ENCODE results near the gene PDE11A.
"Not testable (repeated sequence)": the region's sequence is repeated elsewhere in the genome, so short reads cannot be mapped to it uniquely, and the experiment has no call there.

The PDE11A gene

DNA sequence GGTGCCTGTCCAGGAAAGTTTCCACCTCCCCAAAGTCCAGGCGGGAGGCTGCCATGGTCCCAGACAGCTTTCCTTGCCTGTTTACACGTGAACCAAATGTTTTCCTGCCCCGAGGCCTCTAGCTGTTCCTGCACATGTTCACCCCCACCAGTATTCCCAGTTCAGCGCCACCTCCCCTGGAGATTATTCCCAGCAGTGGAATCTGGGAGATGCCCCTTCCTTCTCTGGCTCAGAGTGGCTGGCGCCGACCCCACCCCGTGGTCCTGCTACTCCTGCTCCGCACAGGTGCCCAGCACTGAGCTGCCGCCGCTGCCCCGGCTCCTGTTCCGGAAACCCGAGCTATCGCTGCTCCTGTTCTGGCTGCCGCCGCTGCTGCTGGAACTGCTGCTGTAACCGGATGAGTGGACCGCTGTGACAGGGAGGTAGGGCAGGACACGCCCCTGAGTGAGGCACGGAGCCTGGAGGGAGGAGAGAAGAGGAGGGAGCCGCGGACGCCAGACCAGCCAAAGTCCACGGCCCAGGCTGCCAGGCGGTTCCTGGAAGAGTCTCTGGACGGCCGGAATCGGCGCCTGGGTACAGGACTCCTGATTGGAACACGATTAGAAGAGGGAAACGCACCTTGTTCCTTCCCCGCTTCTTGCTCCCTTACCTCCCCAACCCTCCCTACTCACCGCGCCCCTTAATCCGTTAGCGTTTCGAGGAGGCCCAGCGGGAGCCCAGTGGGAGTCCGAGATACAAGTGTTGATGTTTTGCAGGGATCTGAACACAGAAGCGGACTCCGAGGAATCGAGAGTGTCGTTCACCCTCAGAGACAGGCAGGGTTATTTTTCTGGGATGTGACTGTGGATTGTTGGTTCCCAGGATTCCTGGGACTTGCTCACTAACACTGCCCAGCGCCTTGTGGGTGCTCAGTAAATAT is at the start of gene PDE11A:
Gene PDE11A (minus strand): TSS at position 395 of the 919 bp plus-strand sequence. CDS start 340 bp downstream, at position 55.
- peak; percentile 22 for DNase-seq (ENCODE audit: low spot score)

DNA sequence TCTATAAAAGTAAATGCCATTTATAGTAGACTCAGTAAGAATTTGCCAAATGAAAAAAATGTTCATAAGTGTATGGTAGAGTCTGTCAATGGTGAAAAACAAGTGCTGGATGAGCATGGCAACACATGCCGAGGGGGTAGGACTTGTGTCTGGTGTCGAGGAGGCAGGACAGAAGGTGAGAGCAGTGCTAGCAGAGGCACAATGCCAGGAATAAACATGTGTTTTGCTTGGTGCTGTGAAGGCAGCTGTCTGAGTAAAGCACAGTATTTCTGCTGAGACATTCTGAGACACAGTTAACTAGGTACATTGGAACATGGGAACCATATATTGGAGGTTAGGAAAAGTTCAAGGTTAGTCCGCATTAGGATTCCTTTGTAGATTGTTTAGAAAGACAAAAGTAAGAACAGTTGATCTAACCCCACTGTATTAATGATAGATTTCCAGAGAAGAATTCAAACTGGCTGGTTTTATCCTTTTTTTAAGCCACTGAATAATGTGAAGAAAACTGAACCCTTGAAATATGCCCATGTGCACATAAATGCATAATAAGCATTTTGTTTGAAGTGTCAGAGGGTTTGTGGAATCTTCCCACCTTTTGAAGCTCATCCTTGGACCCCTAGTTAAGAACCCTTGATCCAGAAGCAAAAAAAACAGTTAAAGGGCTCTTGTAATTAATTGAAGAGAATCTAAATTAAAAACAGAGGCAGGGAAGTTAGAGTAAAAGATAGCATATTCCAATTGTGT is 46.8 kb upstream of the PDE11A start:
- peak; percentile 46 for DNase-seq (ENCODE audit: low spot score)

DNA sequence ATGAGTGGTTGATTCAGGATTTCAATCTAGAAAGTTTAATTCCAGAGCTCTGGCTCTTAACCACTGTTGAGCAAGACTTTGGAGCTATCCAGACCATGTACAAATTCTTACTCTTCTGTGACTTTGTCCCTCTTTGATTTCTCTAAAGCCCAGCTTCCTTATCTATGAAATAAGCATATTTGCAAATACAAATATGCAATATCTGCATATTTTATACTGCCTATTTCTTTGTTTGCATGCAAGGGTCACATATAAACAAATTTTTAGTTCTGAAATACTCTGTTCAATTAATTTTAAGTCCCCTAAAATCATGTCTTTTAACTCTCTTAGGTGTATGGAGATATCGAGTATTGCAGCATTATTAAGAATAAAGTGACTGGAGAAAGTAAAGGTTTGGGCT is 45.1 kb upstream of the PDE11A start:
- no peak for DNase-seq (ENCODE audit: low spot score)

DNA sequence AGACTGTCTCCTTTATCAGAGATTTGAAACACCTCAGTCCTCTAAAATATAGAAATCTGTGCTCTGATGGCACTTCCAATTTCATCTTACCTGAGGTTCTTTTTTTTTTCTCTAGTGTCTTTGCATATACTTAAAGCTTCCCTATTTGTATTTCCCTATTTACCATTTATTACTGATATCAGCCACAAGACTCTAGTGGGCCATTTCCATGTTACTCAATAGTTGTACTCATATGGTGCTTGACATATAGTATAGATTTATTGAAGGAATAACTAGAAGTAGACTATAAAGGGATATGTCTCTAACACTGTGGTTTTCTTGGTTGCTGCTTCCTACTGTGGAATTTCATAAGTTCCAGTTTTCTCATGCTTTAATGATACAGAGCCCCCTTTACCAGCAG is 42.7 kb upstream of the PDE11A start:
- no peak for DNase-seq (ENCODE audit: low spot score)

DNA sequence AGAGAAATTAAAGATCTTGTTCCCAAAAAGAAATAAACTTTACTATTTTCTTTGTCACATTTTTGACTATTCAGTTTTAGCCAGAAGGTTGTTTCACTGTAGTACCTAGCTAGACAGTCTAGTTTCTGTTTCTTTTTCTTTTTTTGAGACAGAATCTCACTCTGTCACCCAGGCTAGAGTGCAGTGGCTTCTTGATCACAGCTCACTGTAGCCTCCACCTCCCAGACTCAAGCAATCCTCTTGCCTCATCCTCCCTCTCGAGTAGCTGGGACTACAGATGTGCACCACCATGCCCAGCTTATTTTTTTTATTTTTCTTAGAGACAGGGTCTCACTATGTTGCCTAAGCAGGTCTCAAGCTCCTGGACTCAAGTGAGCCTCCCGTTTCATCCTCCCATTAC is 41.9 kb upstream of the PDE11A start:
- no peak for DNase-seq (ENCODE audit: low spot score)

DNA sequence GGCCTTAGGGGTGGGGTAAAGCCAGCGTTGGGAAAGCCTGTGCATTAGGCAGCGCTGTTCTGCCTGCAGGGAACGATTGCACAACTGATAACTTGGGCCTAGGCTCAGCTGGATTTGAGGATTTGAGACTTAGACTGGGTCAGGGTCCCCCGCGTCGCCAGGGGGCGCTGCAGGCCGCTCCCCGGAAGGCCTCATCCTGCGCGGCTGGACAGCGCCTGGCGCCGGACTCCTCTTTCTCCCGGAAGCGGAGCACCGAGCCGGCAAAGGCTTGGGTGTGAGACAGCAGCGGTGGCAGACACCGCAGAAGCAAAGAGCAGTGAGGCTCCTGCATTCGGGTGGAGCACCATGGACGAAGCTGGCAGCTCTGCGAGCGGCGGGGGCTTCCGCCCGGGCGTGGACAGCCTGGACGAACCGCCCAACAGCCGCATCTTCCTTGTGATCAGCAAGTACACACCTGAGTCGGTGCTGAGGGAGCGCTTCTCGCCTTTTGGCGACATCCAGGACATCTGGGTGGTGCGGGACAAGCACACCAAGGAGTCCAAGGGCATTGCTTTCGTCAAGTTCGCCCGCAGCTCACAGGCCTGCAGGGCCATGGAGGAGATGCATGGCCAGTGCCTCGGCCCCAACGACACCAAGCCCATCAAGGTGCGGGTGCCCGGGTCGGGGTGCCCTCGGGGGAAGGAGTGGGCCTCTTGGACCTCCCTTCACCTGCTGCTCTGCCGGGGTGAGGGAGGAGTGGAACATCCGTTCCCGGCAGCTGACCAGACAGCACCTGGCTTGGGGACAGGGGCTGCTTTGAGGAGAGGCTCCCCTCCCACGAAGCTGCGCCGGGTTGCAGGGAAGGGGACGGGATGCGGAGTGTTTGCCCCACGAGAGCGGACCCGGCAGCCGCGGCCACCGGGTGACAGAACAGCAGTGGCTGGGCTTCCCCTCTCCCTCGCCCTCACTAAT is 39.9 kb upstream of the PDE11A start, which contains the start of gene RBM45:
Gene RBM45 (plus strand): TSS at position 236 of the 951 bp plus-strand sequence. CDS start 110 bp downstream, at position 346.
- DNase-seq (ENCODE audit: low spot score) = peak; percentile 89

DNA sequence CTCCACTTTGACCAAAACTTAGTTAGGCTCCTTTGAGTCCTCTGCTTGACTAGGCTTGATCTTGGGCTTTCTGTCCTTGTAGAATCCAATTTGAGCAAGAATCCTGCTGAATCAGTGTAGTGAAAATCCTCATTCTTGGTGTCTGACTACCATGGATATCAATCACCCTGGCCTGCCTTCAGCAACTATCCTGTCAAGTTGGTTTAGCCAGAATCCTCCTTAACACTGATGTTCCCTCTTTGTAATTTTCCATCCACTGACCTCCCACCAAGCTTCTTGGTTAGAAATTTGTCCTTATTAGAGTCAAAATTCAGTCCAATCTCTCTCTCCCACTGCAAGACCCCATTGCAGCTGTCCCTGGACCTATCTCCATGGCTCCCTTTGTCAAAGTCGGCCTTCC is 39.2 kb upstream of the PDE11A start:
- no peak for DNase-seq (ENCODE audit: low spot score)

DNA sequence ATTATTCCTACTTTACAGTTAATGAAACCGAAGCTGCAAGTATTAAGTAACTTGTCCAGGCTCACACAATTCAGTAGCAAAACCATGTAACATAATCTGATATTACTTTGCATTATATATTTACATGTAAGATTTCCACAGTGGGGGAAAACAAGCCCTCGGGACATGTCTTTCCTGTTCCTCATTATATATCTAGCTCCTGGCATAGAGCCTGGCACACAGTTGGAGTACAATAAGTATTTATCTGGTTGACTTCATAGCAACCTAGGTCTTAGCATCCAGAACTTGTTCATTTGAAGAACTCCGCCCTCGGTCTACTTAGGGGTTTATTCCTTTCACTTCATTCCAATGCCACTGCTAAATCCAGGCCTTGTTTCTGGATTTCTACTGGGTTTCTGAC is 38.1 kb upstream of the PDE11A start:
- DNase-seq (ENCODE audit: low spot score) = no peak

DNA sequence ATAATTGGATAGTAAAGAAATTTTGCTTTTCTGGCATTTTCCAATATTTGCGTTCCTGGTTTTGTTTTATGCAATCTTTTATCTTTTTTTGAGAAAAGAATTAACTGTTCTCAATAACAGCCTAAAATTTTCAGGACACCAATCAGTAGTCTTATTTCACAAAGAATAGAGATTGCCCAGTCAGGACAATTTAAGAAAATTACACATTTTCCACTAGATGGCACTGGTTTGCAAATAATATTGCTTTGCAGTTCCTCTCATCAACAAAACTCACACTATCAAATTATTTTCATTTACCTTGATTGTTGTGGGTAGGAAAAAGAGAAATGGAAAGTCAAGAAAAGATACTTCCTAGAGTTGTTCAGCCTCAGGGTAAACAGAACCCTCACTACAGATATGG is 37.2 kb upstream of the PDE11A start:
- DNase-seq (ENCODE audit: low spot score) = peak; percentile 48

DNA sequence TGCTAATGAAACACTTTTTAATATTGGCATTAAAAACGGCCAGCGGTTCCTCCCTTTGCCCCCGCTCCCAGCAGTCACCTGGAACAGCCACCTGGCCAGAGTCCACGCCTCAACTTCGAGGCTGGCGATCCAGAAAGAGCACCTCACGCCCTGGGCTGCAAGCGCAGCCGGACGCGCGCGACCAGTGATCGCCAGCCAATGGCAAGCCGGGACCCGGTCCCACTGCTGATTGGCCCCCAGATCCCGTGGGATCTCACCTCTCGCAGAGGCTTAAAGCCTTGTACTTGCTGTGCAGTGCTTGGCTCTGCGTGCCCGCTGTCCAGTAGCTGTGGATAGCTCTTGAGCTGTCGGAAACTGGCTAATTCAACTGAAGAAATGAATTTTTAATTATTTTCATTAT is 35.6 kb upstream of the PDE11A start:
- DNase-seq (ENCODE audit: low spot score) = no peak

DNA sequence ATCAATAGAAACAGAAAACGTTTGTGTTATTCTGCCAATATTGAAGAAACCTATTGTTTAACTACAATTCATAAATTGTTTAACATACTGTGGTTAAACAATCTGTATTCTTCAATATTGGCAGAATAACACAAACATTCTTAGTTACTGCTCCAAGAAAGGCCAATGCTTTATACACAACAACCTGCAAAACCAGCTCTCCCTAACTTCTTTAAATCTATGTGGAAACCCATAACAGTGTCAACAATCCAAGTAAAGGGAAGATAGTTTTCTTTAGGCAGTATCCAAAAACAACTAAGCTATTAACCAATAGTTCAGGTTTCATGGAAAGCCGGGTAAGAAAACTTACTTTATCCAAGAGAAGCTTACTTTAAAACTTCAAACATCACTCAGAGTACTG is 33.5 kb upstream of the PDE11A start:
- DNase-seq (ENCODE audit: low spot score) = no peak

DNA sequence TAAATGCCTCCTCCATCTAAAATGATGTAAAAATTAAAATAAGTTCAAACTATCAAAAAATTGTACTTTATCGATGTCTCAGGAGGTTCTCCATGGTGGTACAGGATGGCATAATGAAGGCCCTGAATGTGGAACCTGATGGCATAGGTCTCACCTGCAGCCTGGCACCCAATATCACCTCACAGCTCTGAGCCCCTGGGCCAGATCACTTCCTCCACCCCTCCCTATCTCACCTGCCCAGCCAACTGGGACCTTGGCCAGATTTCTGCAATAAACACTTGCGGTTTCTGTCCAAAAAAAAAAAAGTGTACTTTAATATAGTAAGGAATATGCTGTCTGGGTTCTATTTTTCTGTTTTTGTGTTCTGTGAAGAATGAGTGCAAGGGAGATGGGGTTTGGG is 33.0 kb upstream of the PDE11A start:
- DNase-seq (ENCODE audit: low spot score) = no peak

DNA sequence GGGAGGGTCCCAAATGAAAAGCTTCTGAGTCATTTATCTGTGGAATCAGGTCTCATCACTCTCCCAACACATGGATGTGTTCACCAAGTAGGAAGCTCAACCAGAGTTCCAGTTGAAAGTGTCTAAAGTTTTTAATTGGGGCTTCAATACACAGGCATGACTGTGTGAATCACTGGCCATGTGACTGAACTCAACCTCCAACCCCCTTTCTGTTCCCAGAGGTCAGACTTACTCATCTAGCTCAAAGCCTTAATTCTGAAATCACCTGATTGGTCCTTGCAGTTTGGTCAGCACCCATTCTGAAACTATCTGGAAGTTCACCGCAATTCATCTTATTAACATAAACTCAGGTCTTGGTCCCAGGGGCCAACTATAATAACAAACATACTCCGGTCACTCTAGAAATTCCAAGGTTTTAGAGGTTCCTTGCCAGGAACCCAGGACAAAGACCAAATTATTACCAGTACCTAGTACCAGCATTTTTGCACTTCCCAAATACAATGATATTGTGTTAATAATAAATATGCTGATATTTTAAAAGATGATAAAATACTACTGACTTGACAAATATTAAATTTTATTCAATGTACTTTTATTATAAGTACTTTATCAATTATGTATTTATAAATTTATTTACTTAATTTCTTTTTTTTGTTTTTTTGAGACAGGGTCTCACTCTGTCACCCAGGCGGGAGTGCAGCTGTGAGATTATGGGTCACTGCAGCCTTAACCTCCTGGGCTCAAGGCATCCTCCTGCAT is 28.9 kb upstream of the PDE11A start:
- no peak for DNase-seq (ENCODE audit: low spot score)

DNA sequence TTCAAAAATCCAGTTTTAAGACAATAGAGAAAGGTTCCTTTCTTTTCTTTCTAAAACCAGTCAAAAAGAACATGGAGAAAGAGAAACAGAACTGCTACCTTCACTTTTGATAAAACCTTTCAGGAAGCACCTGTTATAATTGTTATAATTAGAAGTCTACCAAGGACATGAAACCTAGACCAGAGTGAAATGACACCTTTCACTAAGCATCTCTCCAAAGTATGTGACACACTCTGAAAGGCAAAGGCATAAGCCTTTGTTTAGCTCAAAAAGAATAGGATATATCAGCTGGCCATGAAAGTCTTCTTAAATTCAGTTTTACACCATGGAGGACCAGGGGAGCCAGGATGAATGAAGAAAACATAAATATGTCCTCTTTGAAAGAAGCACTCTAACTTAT is 20.9 kb upstream of the PDE11A start:
- DNase-seq (ENCODE audit: low spot score) = no peak

DNA sequence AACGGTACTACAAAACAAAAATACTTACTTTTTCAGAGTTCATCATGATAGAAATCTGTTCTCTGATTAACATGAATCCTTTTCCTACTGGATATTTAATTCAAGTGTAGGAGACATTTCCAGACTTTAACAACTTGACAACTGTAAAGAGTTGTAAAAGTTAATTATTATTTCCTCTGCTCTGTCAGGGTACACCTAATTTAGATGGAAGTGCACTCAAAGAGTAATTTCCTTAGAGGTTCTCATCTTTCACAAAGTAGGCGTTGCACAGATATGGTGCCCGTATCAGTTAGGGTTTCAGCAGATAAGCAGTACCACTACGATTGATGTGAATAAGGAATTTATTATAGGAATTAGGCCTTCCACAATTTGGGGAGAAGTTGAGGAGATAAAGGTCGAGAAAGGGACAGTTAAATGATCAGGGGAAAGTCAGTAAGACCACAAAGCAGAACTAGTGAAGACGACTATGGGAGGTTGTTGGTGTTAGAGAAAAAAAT is 16.2 kb upstream of the PDE11A start:
- no peak for DNase-seq (ENCODE audit: low spot score)

DNA sequence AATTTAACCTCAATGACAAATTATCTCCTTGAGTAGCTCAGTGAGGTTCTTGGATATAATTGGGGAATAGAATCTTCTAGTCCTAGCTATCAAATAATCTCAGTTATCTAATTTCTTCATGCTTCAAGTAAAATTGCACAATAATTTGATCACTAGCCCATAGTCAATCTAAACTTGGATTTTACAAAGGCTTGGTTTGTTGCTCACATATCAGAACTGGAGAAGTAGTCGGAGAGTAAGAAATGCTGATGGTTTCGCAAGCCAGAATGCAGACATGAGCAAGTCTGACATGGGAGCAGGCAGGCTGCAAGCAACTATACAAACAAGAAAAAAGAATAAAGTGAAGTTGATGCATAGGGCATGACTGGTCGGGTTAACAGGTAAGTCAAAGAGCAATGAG is 11.7 kb upstream of the PDE11A start:
- DNase-seq (ENCODE audit: low spot score) = no peak

DNA sequence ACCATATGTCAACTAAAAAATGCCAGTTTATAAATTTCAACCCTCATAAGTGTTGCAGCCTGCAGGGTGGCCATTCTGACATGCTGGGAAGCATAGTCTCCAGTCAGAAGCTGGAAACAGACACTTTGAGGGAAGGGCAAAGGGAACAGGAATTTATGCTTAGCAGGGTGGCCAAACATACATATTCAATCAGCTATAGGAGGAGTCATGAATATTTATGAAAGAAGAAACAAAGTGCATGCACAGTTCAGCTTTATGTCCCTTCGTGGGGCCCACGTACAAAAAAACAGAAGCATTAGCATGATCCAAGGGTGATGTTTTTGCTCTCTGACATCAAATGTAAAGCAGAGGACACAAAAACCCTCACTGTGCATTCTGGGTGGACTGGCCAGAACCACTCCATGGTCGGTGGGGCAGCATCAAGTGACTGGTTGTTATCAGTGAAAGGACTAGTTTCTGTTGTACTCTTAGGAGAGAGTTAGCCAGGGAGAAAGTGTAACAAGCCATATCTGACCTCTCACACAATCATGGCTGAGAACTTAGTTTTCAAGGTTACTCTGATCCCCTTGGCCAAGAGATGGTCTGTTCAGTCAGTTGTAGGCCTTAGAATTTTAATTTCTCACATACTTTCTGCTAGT is 9.9 kb upstream of the PDE11A start:
- DNase-seq (ENCODE audit: low spot score) = no peak

DNA sequence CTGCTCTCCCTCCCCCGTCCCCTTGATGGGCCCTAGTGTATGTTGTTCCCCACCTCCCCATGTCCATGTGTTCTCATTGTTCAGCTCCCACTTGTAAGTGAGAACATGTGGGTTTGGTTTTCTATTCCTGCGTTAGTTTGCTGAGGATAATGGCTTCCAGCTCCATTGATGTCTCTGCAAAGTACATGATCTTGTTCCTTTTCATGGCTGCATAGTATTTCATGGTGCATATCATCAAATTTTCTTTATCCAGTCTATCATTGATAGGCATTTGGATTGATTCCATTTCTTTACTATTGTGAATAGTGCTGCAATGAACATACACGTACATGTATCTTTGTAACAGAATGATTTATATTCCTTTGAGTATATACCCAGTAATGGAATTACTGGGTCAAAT is 6.7 kb upstream of the PDE11A start:
- DNase-seq (ENCODE audit: low spot score) = not testable (repeated sequence)

DNA sequence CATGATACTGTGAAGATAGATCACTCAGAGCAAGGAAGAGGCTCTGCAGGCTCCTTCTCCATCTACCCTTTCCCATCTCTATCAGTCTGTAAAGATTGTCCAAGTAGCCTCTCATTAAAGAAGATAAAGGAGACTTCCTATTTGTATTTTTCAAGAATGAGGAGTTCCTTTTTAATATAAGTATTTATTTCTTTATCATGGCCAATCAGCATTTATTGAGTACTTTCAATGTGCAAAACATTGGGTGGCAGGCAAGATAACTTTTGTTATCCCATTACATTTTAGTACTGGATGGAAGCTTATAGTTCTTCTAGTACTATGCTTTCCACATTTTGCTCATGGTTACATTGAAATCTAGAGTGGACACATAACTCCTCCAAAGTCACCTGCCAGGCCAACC is 3.6 kb upstream of the PDE11A start:
- DNase-seq (ENCODE audit: low spot score) = no peak

DNA sequence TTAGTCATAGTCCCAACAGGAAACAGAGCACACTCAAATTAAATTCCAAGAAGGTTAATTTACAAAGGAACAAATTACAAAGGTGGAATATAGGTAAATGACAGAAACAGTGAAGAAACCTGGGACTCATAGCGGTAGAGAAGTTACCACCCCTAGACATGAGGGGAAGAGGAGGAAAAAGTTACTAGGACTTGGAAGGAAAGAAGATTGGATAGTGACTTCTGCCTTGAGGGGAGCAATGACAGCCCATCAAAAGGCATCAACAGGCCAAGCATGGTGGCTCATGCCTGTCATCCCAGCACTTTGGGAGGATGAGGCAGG is 2.4 kb upstream of the PDE11A start:
- DNase-seq (ENCODE audit: low spot score) = no peak

Data from Ammon's horn (tissue), 1 donor.